ENCODE results near the gene NCOA5.

Gene NCOA5

DNA sequence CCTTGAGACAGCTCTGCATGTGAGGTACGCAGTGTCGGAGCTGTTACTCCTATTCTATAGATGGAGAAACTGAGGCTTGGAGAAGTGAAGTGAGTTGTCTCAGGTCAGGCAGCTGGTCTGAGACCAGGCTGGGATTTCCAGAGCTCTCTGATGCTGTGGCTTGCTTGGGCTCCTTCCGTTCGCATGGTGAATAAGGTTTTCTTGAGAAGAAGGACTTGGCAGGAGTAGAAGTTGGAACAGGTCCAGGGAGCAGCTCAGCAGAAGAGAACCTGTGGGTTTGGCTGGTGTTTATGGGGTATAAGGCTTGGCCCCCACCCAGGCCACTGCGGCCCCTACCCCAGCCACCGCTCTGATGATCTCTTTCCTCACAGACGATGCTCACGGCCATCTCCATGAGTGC lies 53.4 kb downstream of the NCOA5 start:
- Histone ChIP-seq H3K27ac (ENCODE audit: low read depth, low read length, severe bottlenecking) (no peak overlapping the region), H3K9me3 (ENCODE audit: control insufficient read depth, low read length) (no peaks in the 10 kb centered on the region), H3K36me3 (ENCODE audit: control insufficient read depth, insufficient read depth, low read length) (no peaks in the 10 kb centered on the region), H3K4me3 (ENCODE audit: extremely low read depth, insufficient read depth, low read length, poor library complexity, severe bottlenecking) (no peak overlapping the region), H3K4me1 (ENCODE audit: control insufficient read depth, insufficient read depth, low read length, poor library complexity, severe bottlenecking) (no peaks in the 10 kb centered on the region)
- 92 to 93% methylated on average over 3 to 5 of the region's 8 CpGs for WGBS, 2 experiments (ENCODE audit: insufficient coverage in 2 of 2)

DNA sequence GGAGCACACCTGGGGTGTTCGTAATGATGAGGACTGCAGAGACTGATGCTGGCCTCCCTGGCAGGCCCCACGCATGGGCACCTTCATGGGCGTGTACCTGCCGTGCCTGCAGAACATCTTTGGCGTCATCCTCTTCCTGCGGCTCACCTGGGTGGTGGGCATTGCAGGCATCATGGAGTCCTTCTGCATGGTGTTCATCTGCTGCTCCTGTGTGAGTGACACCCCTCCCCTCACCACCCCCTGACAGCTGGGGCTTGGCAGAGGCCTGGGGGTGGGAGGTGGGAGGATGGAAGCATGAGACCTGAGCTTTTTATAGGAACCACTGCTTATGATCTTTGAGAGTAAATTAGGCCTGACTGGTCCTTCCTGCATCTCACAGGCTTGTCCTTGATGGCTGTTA lies 54.0 kb downstream of the NCOA5 start:
- 55 to 80% methylated on average over 2 to 6 of the region's 6 CpGs for WGBS, 2 experiments (ENCODE audit: insufficient coverage in 2 of 2)

DNA sequence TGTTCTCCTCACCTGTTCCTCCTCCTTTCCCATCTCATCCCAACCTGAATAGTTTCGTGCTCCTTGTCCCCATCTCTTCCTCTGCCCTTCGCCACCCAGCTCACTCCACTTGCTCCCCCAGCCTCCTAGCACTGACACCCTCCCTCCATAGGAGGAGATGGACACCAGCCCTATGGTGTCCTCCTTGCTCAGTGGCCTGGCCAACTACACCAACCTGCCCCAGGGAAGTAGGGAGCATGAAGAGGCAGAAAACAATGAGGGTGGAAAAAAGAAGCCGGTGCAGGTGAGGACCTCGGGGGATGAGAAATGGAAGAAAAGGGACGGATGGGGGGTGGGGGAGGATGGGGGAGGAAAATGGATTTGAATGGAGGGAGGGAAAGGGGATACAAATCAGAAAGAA lies 54.5 kb downstream of the NCOA5 start:
- no peak overlapping the region for H3K27ac ChIP-seq (ENCODE audit: low read depth, low read length, severe bottlenecking)
- WGBS, 2 experiments (ENCODE audit: insufficient coverage in 2 of 2): 54 to 57% methylated on average over 1 to 5 of the region's 5 CpGs
- no peaks in the 10 kb centered on the region for H3K4me1 ChIP-seq (ENCODE audit: control insufficient read depth, insufficient read depth, low read length, poor library complexity, severe bottlenecking)
- H3K4me3 ChIP-seq (ENCODE audit: extremely low read depth, insufficient read depth, low read length, poor library complexity, severe bottlenecking): no peak overlapping the region
- H3K36me3 ChIP-seq (ENCODE audit: control insufficient read depth, insufficient read depth, low read length): no peaks in the 10 kb centered on the region
- H3K9me3 ChIP-seq (ENCODE audit: control insufficient read depth, low read length): no peaks in the 10 kb centered on the region

More for the DNA sequence above, 54.0 kb downstream of the NCOA5 start:
- Histone ChIP-seq H3K4me1 (ENCODE audit: control insufficient read depth, insufficient read depth, low read length, poor library complexity, severe bottlenecking) (no peaks in the 10 kb centered on the region), H3K36me3 (ENCODE audit: control insufficient read depth, insufficient read depth, low read length) (no peaks in the 10 kb centered on the region), H3K9me3 (ENCODE audit: control insufficient read depth, low read length) (no peaks in the 10 kb centered on the region), H3K4me3 (ENCODE audit: extremely low read depth, insufficient read depth, low read length, poor library complexity, severe bottlenecking) (no peak overlapping the region), H3K27ac (ENCODE audit: low read depth, low read length, severe bottlenecking) (no peak overlapping the region)

DNA sequence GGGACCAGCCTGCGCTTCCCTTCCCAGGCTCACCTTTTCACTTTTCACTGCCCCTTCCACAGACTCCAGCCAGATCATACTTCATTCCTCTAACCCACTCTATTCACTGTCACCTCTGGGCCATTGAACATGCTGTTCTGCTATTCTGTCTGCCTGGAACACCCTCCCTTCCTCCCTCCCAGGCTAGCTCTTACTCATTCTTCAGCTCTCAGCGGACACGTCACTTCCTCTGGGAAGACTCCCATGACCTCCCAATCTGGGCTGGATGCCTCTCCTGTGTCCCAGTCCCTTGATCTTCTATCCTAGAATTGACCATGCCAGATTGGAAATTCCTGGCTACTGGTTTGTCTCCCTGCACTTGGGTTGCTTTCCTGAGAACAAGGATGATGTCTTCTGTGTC lies 55.7 kb downstream of the NCOA5 start:
- no peaks in the 10 kb centered on the region for H3K9me3 ChIP-seq (ENCODE audit: control insufficient read depth, low read length)
- H3K27ac ChIP-seq (ENCODE audit: low read depth, low read length, severe bottlenecking): no peak overlapping the region
- 62 to 91% methylated on average over 3 of the region's 3 CpGs for WGBS, 2 experiments (ENCODE audit: insufficient coverage in 2 of 2)
- peaks cover 6% of the 10 kb centered on the region for H3K4me1 ChIP-seq (ENCODE audit: control insufficient read depth, insufficient read depth, low read length, poor library complexity, severe bottlenecking)
- H3K4me3 ChIP-seq (ENCODE audit: extremely low read depth, insufficient read depth, low read length, poor library complexity, severe bottlenecking): no peak overlapping the region
- H3K36me3 ChIP-seq (ENCODE audit: control insufficient read depth, insufficient read depth, low read length): no peaks in the 10 kb centered on the region

DNA sequence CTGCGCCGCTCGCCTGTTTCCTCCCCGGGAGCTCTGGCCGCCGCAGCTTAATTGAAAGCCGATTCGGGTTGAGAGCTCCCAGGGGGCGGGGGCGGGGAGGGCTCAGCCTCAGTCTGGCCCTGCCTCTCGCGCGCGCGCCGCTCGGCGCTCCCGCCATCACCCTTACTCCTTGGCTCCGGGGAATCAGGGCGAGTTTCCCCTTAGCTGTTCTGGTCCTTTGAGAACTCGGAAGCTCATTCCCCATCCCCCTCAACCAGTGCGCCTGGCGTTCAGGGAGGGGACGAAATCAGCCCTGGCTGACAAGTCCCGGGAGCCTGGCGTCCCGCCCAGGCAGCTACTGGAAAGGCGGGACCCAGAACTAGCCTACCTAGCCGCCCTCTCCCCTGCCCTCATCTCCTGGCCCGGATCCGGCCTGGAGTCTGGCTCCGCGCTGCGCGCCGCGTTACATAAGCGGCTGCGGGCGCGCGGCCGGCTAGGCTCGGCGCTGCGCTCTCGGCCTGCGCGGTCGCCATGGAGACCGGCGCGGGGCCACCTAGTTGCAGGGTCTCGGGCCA lies 58.0 kb downstream of the NCOA5 start:
- Histone ChIP-seq H3K27ac (ENCODE audit: low read depth, low read length, severe bottlenecking) (no peak overlapping the region), H3K4me3 (ENCODE audit: extremely low read depth, insufficient read depth, low read length, poor library complexity, severe bottlenecking) (peak overlapping the region; percentile 11), H3K4me1 (ENCODE audit: control insufficient read depth, insufficient read depth, low read length, poor library complexity, severe bottlenecking) (peaks cover 8% of the 10 kb centered on the region), H3K9me3 (ENCODE audit: control insufficient read depth, low read length) (no peaks in the 10 kb centered on the region), H3K36me3 (ENCODE audit: control insufficient read depth, insufficient read depth, low read length) (no peaks in the 10 kb centered on the region)
- 0 to 1% methylated on average over 43 to 45 of the region's 55 CpGs for WGBS, 2 experiments (ENCODE audit: insufficient coverage in 2 of 2)

DNA sequence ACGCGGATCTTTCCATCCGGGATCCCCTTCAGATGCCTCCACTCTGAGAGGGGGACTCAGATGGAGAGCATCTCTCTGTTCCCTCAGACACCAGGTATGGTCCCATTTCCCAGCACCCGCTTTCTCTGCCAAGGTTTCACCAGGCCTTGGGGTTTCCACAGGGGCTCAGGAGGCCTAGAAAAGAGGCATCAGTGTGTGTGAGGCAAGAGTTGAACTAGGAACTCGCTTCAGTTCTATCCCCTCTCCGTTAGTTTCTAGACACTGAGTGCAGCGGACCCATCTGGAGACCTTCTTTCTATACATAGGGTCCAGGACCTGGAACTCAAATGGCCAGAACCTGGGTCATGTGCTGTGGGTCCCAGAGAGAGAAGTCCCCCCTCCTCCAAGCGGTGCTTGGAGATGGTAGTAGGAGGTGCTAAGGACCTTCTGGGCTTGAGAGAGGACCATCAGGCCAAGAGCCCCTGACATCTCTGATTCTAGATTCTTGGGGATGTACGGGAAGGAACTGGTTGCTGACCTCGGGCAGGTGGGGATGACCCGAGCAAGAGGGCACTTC lies 58.7 kb downstream of the NCOA5 start:
- WGBS, 2 experiments (ENCODE audit: insufficient coverage in 2 of 2): 31 to 37% methylated on average over 10 to 11 of the region's 11 CpGs
- H3K27ac ChIP-seq (ENCODE audit: low read depth, low read length, severe bottlenecking): no peak overlapping the region

DNA sequence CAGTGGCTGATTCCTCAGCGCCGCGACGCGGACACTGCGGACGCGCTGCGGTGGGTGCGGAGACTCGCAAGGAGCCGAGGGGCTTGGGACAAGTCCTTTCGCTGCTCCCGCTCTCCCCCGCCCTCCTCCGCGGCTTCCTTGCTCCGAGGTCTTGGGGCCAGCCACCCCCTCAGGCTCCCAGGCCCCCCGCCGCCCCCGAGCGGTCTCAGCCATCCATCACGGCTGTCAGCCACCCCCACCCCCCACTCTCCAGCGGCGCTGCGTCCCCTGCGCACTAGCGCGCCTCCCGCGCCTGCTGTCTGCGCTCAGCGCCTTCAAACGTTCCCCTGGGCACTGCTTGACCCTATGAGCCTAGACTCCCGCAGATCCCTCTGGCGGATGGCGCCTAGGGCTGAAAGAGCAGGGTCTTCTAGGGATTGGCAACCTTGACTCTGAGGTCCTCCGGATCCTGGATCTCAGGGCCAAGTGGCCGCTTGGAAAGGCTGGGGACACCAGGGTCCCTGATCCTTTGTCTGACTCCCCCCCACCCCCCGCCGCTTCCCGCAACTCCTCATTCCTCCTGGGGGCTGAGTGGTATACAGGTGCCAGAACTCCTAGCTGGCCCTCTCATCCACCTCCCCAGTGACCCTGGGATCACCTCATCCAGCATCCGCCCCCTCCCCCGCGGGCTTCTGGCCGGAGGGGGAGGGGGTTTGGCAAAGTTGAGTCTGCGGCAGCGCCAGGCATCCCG lies 59.3 kb downstream of the NCOA5 start:
- Histone ChIP-seq H3K36me3 (ENCODE audit: control insufficient read depth, insufficient read depth, low read length) (no peaks in the 10 kb centered on the region), H3K4me3 (ENCODE audit: extremely low read depth, insufficient read depth, low read length, poor library complexity, severe bottlenecking) (no peak overlapping the region), H3K27ac (ENCODE audit: low read depth, low read length, severe bottlenecking) (no peak overlapping the region), H3K4me1 (ENCODE audit: control insufficient read depth, insufficient read depth, low read length, poor library complexity, severe bottlenecking) (peaks cover 8% of the 10 kb centered on the region), H3K9me3 (ENCODE audit: control insufficient read depth, low read length) (no peaks in the 10 kb centered on the region)
- WGBS, 2 experiments (ENCODE audit: insufficient coverage in 2 of 2): 7 to 10% methylated on average over 32 of the region's 49 CpGs

More for the DNA sequence above, 58.7 kb downstream of the NCOA5 start:
- H3K9me3 ChIP-seq (ENCODE audit: control insufficient read depth, low read length): no peaks in the 10 kb centered on the region
- H3K4me1 ChIP-seq (ENCODE audit: control insufficient read depth, insufficient read depth, low read length, poor library complexity, severe bottlenecking): peaks cover 8% of the 10 kb centered on the region
- H3K36me3 ChIP-seq (ENCODE audit: control insufficient read depth, insufficient read depth, low read length): no peaks in the 10 kb centered on the region
- H3K4me3 ChIP-seq (ENCODE audit: extremely low read depth, insufficient read depth, low read length, poor library complexity, severe bottlenecking): no peak overlapping the region

DNA sequence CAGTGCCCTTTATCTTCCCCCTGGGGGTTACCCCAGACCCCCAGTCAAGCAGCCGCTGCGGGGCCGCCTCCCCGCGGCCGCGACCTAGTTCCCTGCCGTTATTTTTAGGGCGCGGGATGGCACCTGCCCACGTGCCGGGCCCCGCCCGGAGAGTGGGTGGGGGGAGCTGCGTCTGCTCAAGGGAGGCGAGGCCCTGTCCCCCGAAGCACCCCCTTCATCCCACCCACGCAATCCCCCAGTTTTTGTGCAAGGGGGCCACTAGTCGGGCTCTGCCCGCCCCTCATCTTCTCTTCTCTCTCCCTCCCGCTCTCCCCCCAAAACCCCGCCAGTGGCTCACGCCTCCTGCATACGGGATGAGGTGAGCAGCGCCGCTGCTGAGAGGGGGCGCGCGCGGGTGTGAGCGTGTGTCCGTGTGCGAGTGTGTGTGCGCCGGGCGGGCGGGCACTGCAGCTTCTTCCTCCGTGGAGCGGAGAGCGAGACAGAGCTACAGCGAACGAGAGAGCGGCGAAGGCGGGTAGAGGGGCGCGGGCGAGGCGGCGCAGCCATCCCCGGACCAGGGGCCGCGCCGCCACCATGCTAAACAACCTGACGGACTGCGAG lies 60.9 kb downstream of the NCOA5 start, which contains the start of gene SLC12A5:
Gene SLC12A5, plus strand, starts transcription at position 444 of the 600 bp plus-strand sequence. Its CDS starts 130 bp downstream, at position 574.
- Histone ChIP-seq H3K4me3 (ENCODE audit: extremely low read depth, insufficient read depth, low read length, poor library complexity, severe bottlenecking) (no peak within 1 kb of the TSS), H3K4me1 (ENCODE audit: control insufficient read depth, insufficient read depth, low read length, poor library complexity, severe bottlenecking) (peaks cover 8% of the 10 kb centered on the region), H3K36me3 (ENCODE audit: control insufficient read depth, insufficient read depth, low read length) (no peaks in the 10 kb centered on the region), H3K9me3 (ENCODE audit: control insufficient read depth, low read length) (no peaks in the 10 kb centered on the region), H3K27ac (ENCODE audit: low read depth, low read length, severe bottlenecking) (no peak within 1 kb of the TSS)
- WGBS, 2 experiments (ENCODE audit: insufficient coverage in 2 of 2): 21 to 28% methylated on average over 23 to 26 of the region's 56 CpGs

DNA sequence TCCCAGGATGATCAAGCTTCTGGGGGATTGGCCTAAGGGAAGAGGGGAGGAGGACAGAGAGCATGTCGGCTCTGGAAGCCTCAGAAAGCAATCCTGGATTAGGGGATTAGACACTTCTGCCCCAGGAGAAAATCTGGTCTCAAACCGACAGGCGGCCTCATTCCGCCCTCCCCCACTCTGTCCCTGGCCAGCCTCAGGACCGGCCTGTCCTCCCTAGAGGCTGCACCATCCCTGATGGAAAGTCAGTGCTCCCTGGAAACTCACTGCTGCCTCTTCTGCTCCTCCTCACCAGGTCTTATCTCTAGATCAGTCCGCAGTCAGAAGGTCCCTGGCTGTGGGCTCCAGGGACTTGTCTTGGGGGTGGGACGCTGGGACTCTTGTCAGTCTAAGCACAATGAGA lies 61.7 kb downstream of the NCOA5 start:
- no peaks in the 10 kb centered on the region for H3K9me3 ChIP-seq (ENCODE audit: control insufficient read depth, low read length)
- no peak overlapping the region for H3K4me3 ChIP-seq (ENCODE audit: extremely low read depth, insufficient read depth, low read length, poor library complexity, severe bottlenecking)
- H3K4me1 ChIP-seq (ENCODE audit: control insufficient read depth, insufficient read depth, low read length, poor library complexity, severe bottlenecking): peaks cover 8% of the 10 kb centered on the region
- H3K36me3 ChIP-seq (ENCODE audit: control insufficient read depth, insufficient read depth, low read length): no peaks in the 10 kb centered on the region
- WGBS, 2 experiments (ENCODE audit: insufficient coverage in 2 of 2): 80 to 85% methylated on average over 7 of the region's 7 CpGs
- no peak overlapping the region for H3K27ac ChIP-seq (ENCODE audit: low read depth, low read length, severe bottlenecking)

DNA sequence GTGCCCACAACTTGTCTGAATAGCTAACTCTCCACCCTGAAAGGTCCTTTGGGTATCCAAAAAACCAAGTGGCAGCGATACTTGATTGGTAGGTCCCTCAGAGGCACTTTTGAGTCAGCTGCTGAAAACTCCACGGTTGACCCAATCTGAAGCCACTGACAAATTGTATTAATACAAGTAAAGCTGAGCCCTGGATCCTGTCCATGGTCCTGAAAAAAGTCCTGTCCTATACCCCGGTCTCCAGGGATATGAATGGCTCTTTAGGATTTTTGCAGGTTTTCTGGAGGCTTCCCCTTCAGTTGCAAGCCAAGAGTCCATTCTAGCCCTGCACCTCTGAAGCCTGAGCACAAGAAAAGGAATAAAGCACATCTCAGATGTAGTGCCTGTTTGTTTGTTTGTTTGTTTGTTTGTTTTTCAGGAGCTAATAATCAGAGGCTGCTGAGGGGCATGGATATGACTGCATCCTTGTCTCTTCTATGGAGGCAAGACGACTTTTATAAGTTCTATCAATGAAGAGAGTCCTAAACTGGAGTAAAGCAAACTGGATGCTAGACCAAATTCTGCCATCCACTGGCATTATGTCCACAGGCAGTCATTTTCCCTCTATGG lies 62.4 kb downstream of the NCOA5 start:
- Histone ChIP-seq H3K4me3 (ENCODE audit: extremely low read depth, insufficient read depth, low read length, poor library complexity, severe bottlenecking) (no peak overlapping the region), H3K36me3 (ENCODE audit: control insufficient read depth, insufficient read depth, low read length) (no peaks in the 10 kb centered on the region), H3K27ac (ENCODE audit: low read depth, low read length, severe bottlenecking) (no peak overlapping the region), H3K4me1 (ENCODE audit: control insufficient read depth, insufficient read depth, low read length, poor library complexity, severe bottlenecking) (peaks cover 8% of the 10 kb centered on the region), H3K9me3 (ENCODE audit: control insufficient read depth, low read length) (no peaks in the 10 kb centered on the region)
- WGBS, 2 experiments (ENCODE audit: insufficient coverage in 2 of 2): 19 to 27% methylated on average over 3 to 4 of the region's 4 CpGs

All from mesodermal cell (in vitro differentiated cells).